GM21723 (cell line): Measurements from ENCODE around the gene SLC26A1.

Source experiments
- ATAC-seq: cut with Tn5 transposase; IDR thresholded peaks from one replicate; pipeline ENCODE4 v1.9.1; 2021; ENCODE audit warnings: mild to moderate bottlenecking, moderate library complexity; ENCODE audit not compliant: unreplicated experiment

The SLC26A1 gene

DNA sequence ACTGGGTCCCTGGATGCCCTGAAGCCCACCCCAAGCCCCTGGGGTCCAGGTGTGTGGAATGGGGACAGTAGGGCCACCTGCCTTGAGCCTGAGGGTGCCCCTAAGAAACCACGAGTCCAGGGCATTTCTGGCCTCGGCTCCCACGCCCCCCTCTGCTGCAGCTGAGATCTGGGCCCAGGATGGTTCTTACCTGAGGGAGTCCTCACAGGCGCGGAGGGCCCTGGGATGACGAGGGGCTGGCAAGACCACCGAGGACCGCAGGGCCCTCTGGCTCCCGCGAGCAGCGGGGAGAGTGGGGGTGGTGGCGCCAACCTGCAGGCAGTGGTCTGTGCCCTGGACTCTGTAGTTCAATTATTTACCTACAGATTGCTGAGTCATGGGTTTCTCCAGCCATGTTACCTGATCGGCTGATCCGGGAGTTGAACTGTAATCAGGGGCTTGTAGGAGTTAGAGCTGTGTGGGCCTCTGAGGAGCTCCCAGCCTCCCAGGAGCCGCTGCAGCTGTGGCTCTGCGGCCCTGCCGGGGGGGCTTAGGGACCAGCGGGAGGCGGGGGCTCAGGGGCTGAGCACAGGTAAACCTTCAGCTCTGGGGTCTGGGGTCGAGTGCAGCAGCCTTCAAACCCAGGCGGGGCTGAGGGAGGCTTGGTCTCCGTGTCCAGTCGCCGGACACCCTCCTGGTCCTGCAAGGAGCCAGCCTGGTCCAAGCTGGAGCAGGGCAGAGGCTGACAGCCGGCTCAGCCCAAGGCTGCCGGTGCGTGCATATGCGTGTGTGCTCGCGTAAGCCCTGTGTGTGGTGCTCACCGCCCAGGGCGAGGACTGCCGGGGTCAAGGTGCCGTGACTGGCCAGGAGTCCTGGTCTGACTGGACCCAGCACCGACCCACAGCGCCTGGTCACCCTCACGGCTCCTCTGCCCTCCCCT, at the start of gene SLC26A1:
SLC26A1 (minus strand) TSS at position 294 of the 919 bp plus-strand sequence. CDS start 1,701 bp downstream, outside the sequence.
- ATAC-seq: no peak

- ATAC-seq: no peak
Observed at GRCh38 chr4:1042352-1043055, 49.3 kb upstream of the SLC26A1 start.

GRCh38 chr4:1041936-1042330, 48.7 kb upstream of the SLC26A1 start:
- ATAC-seq: no peak

DNA sequence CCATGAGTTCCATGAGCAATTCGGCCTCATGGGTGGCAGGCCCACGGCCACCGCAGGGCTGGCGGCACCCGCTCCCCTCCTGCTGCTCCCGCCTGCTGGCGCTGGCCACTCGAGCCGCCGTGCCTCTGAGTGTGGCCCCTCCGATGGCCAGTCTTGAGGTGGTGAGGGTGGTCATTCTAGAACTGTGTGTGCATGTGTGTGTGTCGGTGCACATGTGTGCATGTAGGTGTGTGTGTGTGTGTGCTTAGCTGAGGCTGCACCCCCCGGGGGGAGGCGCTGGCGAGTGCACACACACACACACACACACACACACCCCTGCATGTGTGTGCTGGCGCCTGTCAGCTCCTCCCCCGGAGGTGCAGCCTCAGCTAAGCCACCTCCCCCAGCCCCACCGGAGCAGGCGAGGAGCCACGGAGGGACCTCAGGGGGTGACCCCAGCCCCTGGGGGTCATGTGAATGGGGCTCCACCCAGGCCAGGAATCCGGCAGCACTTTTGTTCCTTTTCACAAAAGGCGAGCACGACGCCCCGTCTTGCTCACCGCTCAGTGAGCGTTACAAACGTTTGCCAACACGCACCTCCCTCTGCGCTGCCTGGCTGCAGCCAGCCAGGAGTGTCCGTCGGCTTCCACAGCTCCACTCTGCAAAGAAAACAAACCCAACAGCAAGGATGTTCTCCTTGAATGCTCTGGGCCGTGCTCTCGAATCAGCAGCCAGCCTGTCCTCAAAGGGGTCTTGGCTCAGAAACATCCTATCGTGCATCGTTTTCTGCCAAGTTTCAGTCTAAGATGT, 48.1 kb upstream of the SLC26A1 start:
- ATAC-seq: no peak

- no peak for ATAC-seq
Observed at GRCh38 chr4:1040344-1041146, 47.3 kb upstream of the SLC26A1 start.

DNA sequence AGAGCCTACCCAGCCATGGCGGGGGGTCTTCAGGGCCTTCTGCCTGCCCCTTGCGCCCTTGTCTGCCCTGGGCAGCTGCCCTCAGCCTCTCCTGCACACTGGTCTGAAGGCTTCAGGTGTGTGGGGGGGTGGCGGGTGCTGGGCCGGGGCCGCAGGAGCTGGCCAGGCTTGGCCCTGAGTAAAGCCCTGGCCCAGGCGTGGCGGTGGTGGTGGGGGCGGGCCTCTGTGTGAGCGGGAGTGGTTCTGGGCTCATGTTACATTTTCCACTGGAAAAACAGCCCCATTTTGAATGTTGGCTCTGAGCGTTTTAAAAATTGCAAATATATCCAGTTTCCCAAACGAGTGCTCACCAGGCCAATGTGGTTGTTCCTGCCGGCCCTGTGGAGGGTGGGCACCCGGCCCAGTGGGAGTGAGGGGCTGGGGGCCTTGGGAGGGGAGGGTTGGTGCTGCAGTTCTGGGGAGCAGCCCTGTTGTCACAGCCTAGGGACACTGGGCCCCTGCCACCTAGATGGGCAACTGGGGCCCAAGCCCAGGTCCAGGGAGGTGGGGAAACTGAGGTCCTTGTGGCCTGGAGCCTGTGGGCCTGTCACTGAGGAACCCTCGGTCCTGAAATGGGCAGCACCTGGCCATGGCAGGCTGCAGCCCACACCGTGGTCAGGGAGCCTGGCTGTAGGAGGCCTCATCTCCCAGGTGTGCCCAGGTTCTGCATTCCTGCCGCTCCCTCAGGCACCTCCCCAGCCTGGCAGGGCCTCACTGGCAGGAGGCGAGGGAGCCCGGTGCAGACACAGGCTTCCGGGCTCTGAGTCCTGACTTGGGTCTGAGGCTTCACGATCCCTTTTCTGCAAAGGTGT, 46.5 kb upstream of the SLC26A1 start:
- no peak for ATAC-seq

GRCh38 chr4:1038948-1039492, 45.8 kb upstream of the SLC26A1 start:
- no peak for ATAC-seq

DNA sequence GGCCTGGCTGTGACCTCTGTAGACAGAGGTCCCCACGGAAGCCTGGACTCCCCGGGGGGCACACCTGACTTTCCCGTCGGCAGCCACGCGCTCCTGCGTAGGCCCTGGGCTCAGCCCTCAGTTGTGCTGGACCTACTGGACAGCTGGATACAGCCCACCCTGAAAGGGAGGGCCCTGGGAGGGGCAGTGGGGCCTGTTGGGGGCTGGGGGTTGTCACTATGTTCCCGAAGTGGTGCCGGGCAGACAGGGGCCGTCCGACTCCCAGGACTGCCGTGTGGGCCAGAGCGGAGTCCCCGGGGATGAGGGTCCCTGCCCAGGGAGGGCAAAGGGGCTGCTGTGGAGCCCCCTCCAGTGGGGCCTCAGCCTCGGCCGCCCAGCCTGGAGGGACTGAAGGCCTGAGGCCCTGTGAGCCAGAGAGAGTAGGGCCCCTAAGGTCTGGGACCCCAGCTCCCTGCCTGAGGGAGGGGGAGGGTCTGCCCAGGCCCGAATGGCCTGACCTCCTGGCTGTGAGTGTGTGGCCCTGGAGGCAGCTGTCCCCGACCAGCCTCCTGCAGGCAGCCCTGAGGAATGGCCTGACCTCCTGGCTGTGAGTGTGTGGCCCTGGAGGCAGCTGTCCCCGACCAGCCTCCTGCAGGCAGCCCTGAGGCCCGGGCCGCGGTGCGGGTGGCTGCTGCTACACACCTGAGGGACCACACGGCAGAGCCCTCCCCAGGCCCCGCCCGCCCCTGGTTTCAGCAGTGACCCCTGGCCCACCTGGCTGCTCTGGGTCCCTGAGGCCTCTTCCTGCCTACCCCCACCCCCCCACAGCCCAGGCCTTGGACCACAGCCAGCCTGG, 44.0 kb upstream of the SLC26A1 start:
- ATAC-seq: no peak

GRCh38 chr4:1036095-1036494, 42.9 kb upstream of the SLC26A1 start:
- ATAC-seq: no peak

- ATAC-seq: no peak
Observed at GRCh38 chr4:1035510-1035909, 42.3 kb upstream of the SLC26A1 start.

- no peak for ATAC-seq
Observed at GRCh38 chr4:1033840-1034551, 40.8 kb upstream of the SLC26A1 start.

DNA sequence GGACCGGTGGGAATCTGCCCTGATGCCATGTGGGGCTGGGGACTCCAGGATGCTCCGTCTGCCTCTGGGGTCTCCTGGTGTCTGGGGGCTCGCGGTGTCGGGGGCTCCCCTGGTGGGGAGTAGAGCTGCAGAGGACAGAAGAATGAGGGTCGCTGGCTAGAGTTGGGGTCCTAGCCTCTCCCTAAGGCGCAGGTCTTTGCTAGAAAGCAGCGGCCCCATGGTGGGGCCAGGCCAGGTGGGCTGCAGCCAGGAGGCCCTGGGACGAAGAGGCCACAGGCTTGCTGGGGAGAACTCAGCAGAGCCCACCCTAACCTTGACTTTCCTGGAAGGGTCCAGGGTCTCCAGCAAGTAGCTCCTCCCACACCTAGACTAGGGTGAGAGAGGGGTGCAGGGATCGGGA, 39.7 kb upstream of the SLC26A1 start:
- ATAC-seq: no peak

DNA sequence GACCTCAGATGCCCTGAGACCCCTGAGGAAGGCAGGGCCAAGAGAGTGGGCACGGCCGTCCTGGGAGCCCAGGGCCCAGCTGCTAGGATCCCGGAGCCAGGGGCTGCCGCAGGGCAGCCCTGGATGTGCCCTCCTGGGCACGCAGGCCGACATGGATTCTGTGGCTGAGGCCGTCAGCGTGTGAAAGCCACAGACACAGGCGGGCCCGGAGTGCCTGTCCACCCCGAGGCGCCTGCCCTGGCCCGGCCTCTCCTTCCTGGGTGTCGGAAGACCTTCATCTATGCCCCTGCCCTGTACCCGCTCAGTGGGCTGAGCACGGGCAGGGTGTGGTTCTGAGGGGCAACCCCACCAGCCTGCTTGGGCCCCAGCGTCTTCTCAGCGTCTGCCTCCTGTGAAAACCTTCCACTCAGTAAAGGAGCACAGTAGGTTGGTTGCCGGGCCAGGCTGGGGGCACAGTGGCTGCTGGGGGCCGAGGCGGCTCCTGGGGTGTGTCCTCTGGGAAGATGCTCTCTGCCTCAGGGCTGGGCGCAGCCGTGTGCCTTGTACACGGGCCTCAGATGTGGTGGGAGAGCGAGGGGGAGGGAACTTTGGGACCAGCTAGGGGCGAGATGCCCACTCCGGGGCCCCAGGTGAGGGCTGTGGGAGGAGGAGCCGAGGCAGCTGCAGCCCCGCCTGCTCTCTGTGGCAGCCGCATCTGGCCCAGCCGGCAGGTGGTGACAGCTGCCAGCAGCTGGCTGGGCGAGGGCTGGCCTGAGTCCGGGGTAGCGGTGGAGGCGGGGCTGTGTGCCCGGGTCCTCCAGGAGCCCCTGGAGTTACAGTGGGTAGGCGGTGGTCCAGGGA, 39.0 kb upstream of the SLC26A1 start:
- no peak for ATAC-seq

DNA sequence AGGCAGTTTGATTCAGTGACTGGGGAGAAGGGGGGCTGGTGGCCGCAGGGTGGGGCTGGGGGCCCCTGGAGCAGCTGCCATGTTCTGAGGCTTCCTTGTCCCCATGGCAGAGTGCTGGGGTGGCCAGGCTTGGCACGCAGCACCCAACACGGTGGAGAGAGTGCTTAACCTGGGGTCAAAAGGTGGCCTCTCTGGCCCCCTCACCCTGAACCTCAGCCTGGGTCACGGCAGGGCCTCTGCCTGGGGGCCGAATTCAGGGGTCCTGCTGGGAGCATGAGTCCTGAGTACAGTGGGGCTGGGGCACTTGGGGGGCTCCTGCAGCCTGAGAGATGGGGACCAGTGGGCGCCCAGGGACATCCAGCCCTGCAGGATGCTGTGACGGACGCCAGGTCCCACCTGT, 38.1 kb upstream of the SLC26A1 start:
- no peak for ATAC-seq

DNA sequence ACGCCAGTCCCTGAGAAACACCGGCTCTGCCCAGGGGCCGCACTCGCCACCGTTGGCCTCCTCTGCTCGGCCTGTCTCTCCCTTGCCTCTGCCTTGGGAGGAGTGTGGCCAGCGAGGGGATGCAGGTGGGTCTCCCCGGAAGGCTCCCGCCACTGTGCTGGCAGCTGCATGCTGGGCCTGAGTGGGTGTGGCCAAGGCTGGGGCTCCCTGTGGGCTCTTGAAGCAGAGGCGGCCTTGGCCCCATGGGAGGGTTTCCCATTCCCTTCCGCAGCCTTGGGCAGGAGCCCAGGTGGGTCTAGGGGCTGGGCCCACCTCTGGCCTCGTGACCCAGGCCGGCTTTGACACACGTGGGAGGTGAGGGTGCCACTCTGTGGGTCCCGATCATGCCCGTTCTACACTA, 37.4 kb upstream of the SLC26A1 start:
- ATAC-seq: no peak

DNA sequence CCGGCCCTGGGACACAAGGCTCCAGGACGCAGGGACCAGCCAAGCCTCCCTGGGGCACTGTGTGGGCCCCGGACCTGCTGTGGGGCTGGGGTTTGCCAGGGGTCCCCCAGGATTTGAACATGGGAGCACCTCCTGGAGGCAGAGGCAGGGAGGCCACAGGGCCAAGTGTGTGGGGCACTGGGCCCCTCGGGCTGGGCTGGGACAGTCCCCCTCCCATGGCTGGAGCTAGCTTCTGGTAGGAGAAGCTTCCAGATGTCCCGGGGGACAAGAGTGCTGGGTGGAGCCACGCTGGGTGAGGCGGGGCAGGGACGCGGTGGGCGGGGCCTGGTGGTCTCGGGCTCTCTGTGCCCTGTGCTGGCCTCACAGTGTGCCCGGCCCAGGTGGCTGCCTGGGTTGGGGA, 36.8 kb upstream of the SLC26A1 start:
- ATAC-seq: no peak

DNA sequence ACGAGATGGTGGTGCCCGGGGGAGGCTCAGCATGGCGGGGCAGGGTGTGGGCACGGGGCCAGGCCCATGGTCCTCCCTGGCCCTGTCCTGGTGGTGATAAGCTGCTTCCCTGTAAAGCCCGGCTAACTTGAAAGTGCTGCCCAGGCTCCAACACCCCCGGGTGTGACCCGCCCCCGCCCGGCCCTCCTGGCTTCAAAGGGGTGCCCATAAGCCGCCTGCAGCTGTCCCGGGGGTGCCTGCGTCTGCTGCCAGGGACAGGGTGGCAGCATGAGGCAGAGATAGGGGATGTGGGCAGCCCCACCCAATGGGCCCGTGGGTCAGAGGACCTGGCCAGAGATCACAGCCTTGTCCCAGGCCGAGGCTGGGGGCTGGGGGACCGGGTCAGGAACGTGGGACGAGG, 36.3 kb upstream of the SLC26A1 start:
- ATAC-seq: no peak
